ENCODE results near the gene VNN1.

Gene VNN1, protein sequence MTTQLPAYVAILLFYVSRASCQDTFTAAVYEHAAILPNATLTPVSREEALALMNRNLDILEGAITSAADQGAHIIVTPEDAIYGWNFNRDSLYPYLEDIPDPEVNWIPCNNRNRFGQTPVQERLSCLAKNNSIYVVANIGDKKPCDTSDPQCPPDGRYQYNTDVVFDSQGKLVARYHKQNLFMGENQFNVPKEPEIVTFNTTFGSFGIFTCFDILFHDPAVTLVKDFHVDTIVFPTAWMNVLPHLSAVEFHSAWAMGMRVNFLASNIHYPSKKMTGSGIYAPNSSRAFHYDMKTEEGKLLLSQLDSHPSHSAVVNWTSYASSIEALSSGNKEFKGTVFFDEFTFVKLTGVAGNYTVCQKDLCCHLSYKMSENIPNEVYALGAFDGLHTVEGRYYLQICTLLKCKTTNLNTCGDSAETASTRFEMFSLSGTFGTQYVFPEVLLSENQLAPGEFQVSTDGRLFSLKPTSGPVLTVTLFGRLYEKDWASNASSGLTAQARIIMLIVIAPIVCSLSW

GRCh38 chr6:132713352-132714134 lies at the start of gene VNN1:
Gene VNN1 (minus strand): TSS chr6:132714055. CDS start chr6:132714035, 20 bp downstream.
- no peak within 1 kb of the TSS for H3K4me3 ChIP-seq (ENCODE audit: low read depth, low read length)
- TF ChIP-seq, protein P1, sequence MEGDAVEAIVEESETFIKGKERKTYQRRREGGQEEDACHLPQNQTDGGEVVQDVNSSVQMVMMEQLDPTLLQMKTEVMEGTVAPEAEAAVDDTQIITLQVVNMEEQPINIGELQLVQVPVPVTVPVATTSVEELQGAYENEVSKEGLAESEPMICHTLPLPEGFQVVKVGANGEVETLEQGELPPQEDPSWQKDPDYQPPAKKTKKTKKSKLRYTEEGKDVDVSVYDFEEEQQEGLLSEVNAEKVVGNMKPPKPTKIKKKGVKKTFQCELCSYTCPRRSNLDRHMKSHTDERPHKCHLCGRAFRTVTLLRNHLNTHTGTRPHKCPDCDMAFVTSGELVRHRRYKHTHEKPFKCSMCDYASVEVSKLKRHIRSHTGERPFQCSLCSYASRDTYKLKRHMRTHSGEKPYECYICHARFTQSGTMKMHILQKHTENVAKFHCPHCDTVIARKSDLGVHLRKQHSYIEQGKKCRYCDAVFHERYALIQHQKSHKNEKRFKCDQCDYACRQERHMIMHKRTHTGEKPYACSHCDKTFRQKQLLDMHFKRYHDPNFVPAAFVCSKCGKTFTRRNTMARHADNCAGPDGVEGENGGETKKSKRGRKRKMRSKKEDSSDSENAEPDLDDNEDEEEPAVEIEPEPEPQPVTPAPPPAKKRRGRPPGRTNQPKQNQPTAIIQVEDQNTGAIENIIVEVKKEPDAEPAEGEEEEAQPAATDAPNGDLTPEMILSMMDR (IDR thresholded peaks at IDR 0.05; ENCODE audit: low read depth, low read length): no peak

GRCh38 chr6:132763269-132763668 lies 49.4 kb upstream of the VNN1 start:
- no peak overlapping the region for H3K4me3 ChIP-seq (ENCODE audit: low read depth, low read length)
- TF ChIP-seq, protein P1 (IDR thresholded peaks at IDR 0.05; ENCODE audit: low read depth, low read length): no peak

GRCh38 chr6:132760256-132760655 lies 46.4 kb upstream of the VNN1 start:
- H3K4me3 ChIP-seq (ENCODE audit: low read depth, low read length): no peak overlapping the region
- TF ChIP-seq, protein P1 (IDR thresholded peaks at IDR 0.05; ENCODE audit: low read depth, low read length): no peak

DNA sequence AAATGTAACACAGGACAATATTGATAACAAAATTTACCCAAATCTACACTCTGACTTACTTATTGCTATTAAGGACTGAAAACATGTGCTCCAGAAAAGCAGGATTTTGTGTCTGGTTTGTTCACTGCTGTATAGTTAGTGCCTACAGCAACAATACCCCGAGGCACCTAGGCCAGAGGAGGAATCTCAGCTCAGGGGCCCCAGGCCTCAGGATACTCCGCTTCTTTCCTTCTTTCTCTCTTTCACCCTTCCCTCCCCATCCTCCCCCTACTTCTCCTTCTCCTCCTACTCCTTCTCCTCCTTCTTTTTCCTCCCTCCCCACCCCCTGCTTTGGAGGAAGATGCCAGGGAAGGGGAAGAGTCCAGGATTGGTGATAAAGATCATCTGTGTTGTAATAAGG lies 44.8 kb upstream of the VNN1 start:
- H3K4me3 ChIP-seq (ENCODE audit: low read depth, low read length): no peak overlapping the region

GRCh38 chr6:132752255-132752654 lies 38.4 kb upstream of the VNN1 start:
- TF ChIP-seq, protein P1 (IDR thresholded peaks at IDR 0.05; ENCODE audit: low read depth, low read length): no peak

More for the DNA sequence above, 44.8 kb upstream of the VNN1 start:
- TF ChIP-seq, protein P1 (IDR thresholded peaks at IDR 0.05; ENCODE audit: low read depth, low read length): no peak

GRCh38 chr6:132751828-132752227 lies 38.0 kb upstream of the VNN1 start:
- TF ChIP-seq, protein P1 (IDR thresholded peaks at IDR 0.05; ENCODE audit: low read depth, low read length): no peak

More at GRCh38 chr6:132752255-132752654, 38.4 kb upstream of the VNN1 start:
- H3K4me3 ChIP-seq (ENCODE audit: low read depth, low read length): no peak overlapping the region

More at GRCh38 chr6:132751828-132752227, 38.0 kb upstream of the VNN1 start:
- H3K4me3 ChIP-seq (ENCODE audit: low read depth, low read length): no peak overlapping the region

Data from WI38 (cell line).